Measurements from ENCODE around the gene DALRD3. TPM values are rescaled to one million over a fixed set of nuclear protein-coding genes. Genes with fewer than 3 reads are reported as not detected.

DALRD3 gene
- total RNA-seq, 1 donor from 2014 or later, result 11.8 TPM

DNA sequence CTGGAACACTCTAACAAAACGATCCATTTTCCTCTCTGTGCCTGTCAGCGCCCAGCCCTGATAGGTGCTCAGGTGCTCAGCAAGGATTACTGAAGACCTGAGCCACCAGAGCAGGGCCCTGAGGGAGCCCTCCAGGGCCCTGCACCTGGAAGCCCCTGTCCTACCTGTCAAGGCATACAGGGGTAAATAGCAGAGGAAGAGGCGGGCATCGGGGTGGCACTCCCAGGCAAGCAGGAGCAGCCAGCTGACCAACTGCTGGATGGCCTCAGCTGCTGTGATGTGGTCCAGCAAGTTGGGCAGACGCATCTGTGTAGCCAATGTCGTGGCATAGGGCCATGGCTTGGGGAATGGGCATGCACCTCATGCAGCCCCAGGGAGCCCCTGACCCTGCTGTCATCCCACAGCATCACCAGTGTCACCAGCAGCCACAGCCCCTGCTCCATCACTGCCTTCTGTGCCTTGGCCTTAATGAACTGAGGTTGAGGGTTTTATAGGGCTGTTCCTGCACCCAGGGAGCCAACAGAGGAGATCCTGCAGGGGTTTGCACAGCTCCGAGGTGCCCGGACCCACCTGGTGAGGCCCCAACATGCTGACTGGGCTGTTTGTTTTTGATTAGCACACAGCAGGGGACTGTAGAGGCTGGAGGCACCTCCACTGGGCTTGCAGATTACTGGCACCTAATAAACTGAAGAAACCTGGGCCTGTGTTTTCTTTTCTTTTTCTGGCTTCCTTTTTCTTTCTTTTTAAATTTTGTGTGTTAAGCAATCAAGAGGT lies 19.1 kb downstream of the DALRD3 start:
- intact Hi-C loops (cut with micrococcal nuclease), result no loop called here
- TF ChIP-seq, protein P1, sequence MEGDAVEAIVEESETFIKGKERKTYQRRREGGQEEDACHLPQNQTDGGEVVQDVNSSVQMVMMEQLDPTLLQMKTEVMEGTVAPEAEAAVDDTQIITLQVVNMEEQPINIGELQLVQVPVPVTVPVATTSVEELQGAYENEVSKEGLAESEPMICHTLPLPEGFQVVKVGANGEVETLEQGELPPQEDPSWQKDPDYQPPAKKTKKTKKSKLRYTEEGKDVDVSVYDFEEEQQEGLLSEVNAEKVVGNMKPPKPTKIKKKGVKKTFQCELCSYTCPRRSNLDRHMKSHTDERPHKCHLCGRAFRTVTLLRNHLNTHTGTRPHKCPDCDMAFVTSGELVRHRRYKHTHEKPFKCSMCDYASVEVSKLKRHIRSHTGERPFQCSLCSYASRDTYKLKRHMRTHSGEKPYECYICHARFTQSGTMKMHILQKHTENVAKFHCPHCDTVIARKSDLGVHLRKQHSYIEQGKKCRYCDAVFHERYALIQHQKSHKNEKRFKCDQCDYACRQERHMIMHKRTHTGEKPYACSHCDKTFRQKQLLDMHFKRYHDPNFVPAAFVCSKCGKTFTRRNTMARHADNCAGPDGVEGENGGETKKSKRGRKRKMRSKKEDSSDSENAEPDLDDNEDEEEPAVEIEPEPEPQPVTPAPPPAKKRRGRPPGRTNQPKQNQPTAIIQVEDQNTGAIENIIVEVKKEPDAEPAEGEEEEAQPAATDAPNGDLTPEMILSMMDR (IDR thresholded peaks at IDR 0.05; ENCODE audit: borderline replicate concordance), result no peak
- no peak for DNase-seq
- no peak overlapping the region for H3K27ac ChIP-seq (replicated peaks)
- no peaks in the 10 kb centered on the region for H3K4me1 ChIP-seq
- no peaks in the 10 kb centered on the region for H3K27me3 ChIP-seq (ENCODE audit: low read depth)
- peaks cover 10% of the 10 kb centered on the region for H3K36me3 ChIP-seq
- no peaks in the 10 kb centered on the region for H3K9me3 ChIP-seq (replicated peaks)
- H3K4me3 ChIP-seq, result no peak overlapping the region

DNA sequence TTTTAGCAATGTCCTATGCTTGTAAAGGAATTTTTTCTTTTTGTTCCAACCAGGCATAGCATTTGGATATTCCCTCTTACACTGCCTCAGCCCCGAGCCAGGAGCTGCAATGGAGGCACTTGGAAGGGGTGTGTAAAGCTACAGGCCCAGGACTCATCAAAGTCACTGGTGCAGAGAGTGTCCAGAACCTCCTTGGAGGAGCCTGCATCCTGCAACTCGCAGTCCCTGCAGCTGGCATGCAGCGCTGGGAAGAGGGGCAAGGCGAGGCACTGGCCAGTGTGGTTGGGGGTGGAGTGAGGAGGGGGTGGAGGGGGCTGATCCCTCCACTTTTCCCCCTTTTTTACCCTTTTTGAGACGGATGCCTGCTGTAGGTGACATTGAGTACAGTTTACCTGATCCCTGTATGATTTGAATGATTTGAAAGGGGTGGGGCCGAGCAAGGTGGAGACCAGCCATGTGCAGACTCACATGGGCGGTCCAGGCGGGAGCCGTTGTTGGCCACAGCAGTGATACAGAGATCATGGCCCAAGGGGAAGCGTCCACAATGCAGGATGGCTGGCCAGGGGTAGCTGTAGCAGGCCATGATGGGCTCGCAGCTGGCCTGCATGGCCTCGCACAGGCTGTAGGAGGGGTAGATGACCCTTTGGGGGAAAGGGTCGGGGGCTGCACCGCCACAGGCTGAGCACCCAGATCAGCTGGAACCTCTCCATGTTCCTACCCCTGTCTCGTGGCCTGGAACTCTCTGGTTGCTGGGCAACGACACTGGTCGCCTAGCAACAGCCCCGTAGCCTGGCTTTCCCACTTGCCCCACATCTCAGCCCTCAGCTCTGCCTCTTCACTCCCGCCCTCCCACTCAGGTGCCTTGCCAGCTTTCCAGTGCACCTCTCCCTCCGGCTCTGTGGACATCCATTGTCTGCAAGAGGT lies 20.4 kb downstream of the DALRD3 start:
- intact Hi-C loops (cut with micrococcal nuclease), result no loop called here

DNA sequence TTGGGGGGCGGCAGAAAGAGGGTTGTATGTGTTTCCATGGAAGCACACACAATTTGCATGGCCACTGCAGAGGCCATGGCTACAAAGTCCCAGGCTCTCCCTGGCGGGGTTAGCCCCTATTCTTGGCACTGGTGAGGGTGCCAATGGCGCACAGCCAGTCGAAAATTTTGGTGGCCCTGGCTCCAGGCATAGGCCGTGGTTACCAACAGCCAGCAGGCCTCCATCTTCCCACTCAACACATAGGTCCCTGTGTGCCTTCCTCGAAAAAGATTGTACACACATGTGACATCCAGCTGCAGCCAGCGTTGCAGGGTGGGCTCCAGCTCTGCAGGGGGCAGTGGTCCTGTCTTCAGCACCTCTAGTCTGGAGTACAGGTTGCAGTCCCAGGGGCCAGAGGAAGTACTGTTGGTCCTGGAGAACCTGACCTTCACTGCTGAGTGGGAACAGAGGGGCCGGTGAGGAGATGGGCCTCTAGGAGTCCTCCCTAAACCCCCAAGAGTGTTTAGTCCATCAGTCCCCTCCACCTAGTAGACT lies 21.2 kb downstream of the DALRD3 start:
- peaks cover 4% of the 10 kb centered on the region for H3K4me1 ChIP-seq
- no peaks in the 10 kb centered on the region for H3K27me3 ChIP-seq (ENCODE audit: low read depth)
- DNase-seq, result no peak
- H3K9me3 ChIP-seq (replicated peaks), result no peaks in the 10 kb centered on the region
- peaks cover 10% of the 10 kb centered on the region for H3K36me3 ChIP-seq
- TF ChIP-seq, protein P1 (IDR thresholded peaks at IDR 0.05; ENCODE audit: borderline replicate concordance), result no peak
- intact Hi-C loops (cut with micrococcal nuclease), result no loop called here
- no peak overlapping the region for H3K4me3 ChIP-seq
- no peak overlapping the region for H3K27ac ChIP-seq (replicated peaks)

More for the DNA sequence above, 20.4 kb downstream of the DALRD3 start:
- Histone ChIP-seq H3K27ac (replicated peaks) (no peak overlapping the region), H3K27me3 (ENCODE audit: low read depth) (no peaks in the 10 kb centered on the region), H3K4me3 (no peak overlapping the region), H3K4me1 (no peaks in the 10 kb centered on the region), H3K9me3 (replicated peaks) (no peaks in the 10 kb centered on the region), H3K36me3 (peaks cover 10% of the 10 kb centered on the region)
- DNase-seq, result no peak
- TF ChIP-seq, protein P1 (IDR thresholded peaks at IDR 0.05; ENCODE audit: borderline replicate concordance), result no peak

DNA sequence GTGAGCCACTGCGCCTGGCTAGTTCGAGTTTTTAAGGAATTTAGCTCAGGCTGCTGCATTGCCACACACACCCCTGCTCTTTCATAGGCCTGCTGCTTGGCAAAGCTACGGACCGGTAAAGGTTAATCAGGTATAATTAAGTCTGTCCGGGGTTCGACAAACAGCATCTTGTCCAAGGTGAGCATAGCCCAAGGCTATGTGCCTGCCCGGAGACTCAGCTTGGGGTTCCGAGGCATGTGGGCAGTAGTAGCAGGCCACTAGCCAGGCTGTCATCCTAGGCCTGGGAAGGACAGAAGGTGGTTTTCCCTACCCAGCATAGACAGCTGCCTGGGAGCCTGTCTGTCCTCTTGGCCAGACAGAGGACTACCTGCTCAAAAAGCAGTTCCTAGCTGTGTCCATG lies 21.7 kb downstream of the DALRD3 start:
- intact Hi-C loops (cut with micrococcal nuclease), result no loop called here

DNA sequence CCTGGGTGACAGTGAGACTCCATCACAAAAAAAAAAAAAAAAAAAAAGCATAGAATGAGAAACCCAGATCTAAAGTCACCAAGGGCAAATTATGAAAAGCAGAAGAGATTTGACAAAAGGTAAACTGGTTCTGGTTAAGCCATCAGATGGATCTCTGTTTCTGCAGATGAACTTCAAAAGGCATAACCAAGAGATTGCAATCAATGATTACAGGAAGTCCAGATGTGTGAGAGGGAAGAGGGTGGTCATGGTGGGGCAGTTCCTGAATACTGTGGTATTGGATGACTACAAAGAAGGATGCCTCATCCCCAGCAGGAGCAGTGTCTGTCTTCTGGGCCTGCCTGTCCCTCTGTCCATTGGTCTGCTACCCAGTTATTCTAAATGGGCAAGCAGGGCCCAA lies 24.5 kb downstream of the DALRD3 start:
- intact Hi-C loops (cut with micrococcal nuclease), result no loop called here
- no peaks in the 10 kb centered on the region for H3K9me3 ChIP-seq (replicated peaks)
- TF ChIP-seq, protein P1 (IDR thresholded peaks at IDR 0.05; ENCODE audit: borderline replicate concordance), result no peak
- peaks cover 36% of the 10 kb centered on the region for H3K4me1 ChIP-seq
- DNase-seq, result no peak
- H3K27ac ChIP-seq (replicated peaks), result no peak overlapping the region
- peaks cover 10% of the 10 kb centered on the region for H3K36me3 ChIP-seq
- H3K27me3 ChIP-seq (ENCODE audit: low read depth), result no peaks in the 10 kb centered on the region
- H3K4me3 ChIP-seq, result no peak overlapping the region

More for the DNA sequence above, 21.7 kb downstream of the DALRD3 start:
- TF ChIP-seq, protein P1 (IDR thresholded peaks at IDR 0.05; ENCODE audit: borderline replicate concordance), result no peak
- Histone ChIP-seq H3K4me3 (no peak overlapping the region), H3K27ac (replicated peaks) (no peak overlapping the region), H3K9me3 (replicated peaks) (no peaks in the 10 kb centered on the region), H3K36me3 (peaks cover 10% of the 10 kb centered on the region), H3K27me3 (ENCODE audit: low read depth) (no peaks in the 10 kb centered on the region), H3K4me1 (peaks cover 9% of the 10 kb centered on the region)
- DNase-seq, result no peak

All from left ventricle myocardium inferior (tissue), 1 donor.